ENCODE measurements around the gene IRGC. TPM values are rescaled to one million over a fixed set of nuclear protein-coding genes. Genes with fewer than 3 reads are reported as not detected.
A peak's percentile ranks its signal among the peaks of the same experiment; 100 is the strongest.

The IRGC gene
- total RNA-seq, 1 experiment from 2014 or later = not detected

- H3K4ac ChIP-seq (ENCODE audit: low read depth, low read length) = no peak overlapping the region
- no peak overlapping the region for H2BK20ac ChIP-seq (ENCODE audit: low read depth, low read length, poor library complexity, severe bottlenecking)
- no peak overlapping the region for H3K4me2 ChIP-seq (ENCODE audit: insufficient read depth, insufficient read length, low read length)
- H3K27me3 Mint-ChIP-seq (ENCODE audit: low read depth) = no peaks in the 10 kb centered on the region
- H3K18ac ChIP-seq (ENCODE audit: insufficient read length, low read depth, low read length) = no peak overlapping the region
- H3K14ac ChIP-seq (ENCODE audit: insufficient read depth, low read length) = no peak overlapping the region
- peaks cover 38 to 89% (median 72%) of the 10 kb centered on the region in 3 experiments; a peak in 6 of 7 replicates for H3K36me3 Mint-ChIP-seq (ENCODE audit: insufficient read depth in 1 of 3, low read depth in 3 of 3)
- no peak overlapping the region for H4K5ac ChIP-seq (ENCODE audit: insufficient read length, low read depth, low read length)
- H3K27ac Mint-ChIP-seq = peak overlapping the region; percentile 22 to 36 (median 34); a peak in 3 of 7 replicates
- H3K56ac ChIP-seq (ENCODE audit: insufficient read length, low read depth, low read length) = no peak overlapping the region
- H3K27ac ChIP-seq (ENCODE audit: insufficient read length, low read depth, low read length) = no peak overlapping the region
- H2BK5ac ChIP-seq (ENCODE audit: insufficient read length, low read length) = no peak overlapping the region
- WGBS (ENCODE audit: extremely low coverage, insufficient read length, low lambda C conversion rate) = no CpG with 5 or more reads among the region's 5 CpGs
- H2BK15ac ChIP-seq (ENCODE audit: low read depth, low read length) = no peak overlapping the region
- no peaks in the 10 kb centered on the region for H3K4me1 Mint-ChIP-seq
- H3K9ac ChIP-seq (ENCODE audit: extremely low read depth, insufficient read length, low read length) = no peak overlapping the region
- no peaks in the 10 kb centered on the region for H3K23me2 ChIP-seq (ENCODE audit: insufficient read length, low read depth, low read length, poor library complexity, severe bottlenecking)
- H3K79me2 ChIP-seq (ENCODE audit: insufficient read depth, low read length) = no peaks in the 10 kb centered on the region
- no peaks in the 10 kb centered on the region for H3K79me1 ChIP-seq (ENCODE audit: insufficient read depth, low read depth, low read length, poor library complexity, severe bottlenecking)
- no peak overlapping the region for H4K8ac ChIP-seq (replicated peaks; ENCODE audit: insufficient read length, low read depth, low read length)
- H3K9me3 ChIP-seq (ENCODE audit: control insufficient read depth, low read depth, low read length) = no peaks in the 10 kb centered on the region
- no peak overlapping the region for H3T11ph ChIP-seq (ENCODE audit: low read length)
- H3K4me1 ChIP-seq (ENCODE audit: insufficient read depth, low read length) = no peaks in the 10 kb centered on the region
- no peak for DNase-seq
- no peak for TF ChIP-seq CTCF (conservative IDR thresholded peaks at IDR 0.05)
- no peaks in the 10 kb centered on the region for H4K20me1 ChIP-seq (ENCODE audit: control insufficient read depth, insufficient read depth, insufficient read length)
- H2AFZ ChIP-seq (ENCODE audit: low read length) = no peak overlapping the region
- no peak overlapping the region for H2AK5ac ChIP-seq (ENCODE audit: insufficient read length, low read length)
- no peak overlapping the region for H3K23ac ChIP-seq (ENCODE audit: insufficient read length, low read depth, low read length)
- H4K91ac ChIP-seq (ENCODE audit: insufficient read length, low read depth, low read length) = no peak overlapping the region
- H3K4me3 Mint-ChIP-seq = no peak overlapping the region
- no peaks in the 10 kb centered on the region for H3K27me3 ChIP-seq (ENCODE audit: insufficient read depth, low read length)
- no peaks in the 10 kb centered on the region for H3K9me3 Mint-ChIP-seq
- no peak overlapping the region for H2BK12ac ChIP-seq (ENCODE audit: insufficient read length, low read depth, low read length)
- no peak overlapping the region for H2BK120ac ChIP-seq (ENCODE audit: low read depth, low read length, poor library complexity, severe bottlenecking)
Measured at GRCh38 chr19:43738780-43739211, 22.9 kb downstream of the IRGC start.

All from H9 (cell line).